Myocyte (in vitro differentiated cells): ENCODE measurements around the gene HOXC10. TPM values are rescaled to one million over a fixed set of nuclear protein-coding genes. Genes with fewer than 3 reads are reported as not detected.

ENCODE experiments used
- DNase-seq: peaks from one replicate; pipeline ENCODE4 v3.0.0-alpha.2; 2012; ENCODE audit warnings: low read depth
- total RNA-seq: library from RNA; depleted of rRNA; stranded (reverse); fragments of >200 nt; gene quantifications from 2 replicates; pipeline ENCODE4 v1.2.3, GENCODE V29; 2014

The HOXC10 gene
- total RNA-seq, 1 donor from 2014 or later = 3.7 TPM

DNA sequence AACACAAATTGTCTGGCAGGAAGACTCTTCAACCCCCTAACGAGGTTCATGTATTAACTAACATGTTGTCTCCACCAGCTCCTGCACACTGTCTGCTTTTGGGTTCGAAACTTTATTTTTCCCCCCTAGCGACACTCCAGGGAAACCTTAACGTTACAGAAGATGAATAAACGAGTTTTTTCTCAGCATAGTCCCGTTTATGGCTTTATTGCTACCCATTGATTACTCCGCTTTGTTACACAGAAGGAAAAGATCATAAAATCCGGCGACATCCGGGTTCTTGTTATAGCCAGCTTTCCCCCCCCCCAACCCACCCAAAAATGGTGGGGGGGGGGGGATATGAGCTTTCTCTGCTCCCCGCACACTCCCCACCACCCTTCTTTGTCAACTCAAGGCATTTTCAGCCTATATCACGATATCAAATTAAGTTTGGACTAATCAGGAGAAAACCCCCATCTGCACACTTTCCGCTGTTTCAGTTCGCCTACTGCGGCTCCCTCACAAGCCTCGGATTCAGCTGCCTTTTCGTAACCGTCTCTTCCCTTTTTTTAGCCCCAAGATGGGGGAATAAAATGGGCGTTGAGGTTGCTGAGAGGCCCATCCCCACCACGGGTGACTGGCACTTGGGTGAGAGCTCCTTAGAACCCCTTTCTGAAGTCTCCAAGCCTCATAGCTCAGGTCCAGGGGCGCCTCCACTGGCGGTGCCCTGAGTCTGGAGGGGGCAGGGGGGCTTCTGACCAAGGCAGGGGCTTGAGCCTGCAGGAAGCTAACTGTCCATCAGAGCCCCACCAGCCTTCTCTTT lies 41.9 kb downstream of the HOXC10 start:
- DNase-seq = no peak

DNA sequence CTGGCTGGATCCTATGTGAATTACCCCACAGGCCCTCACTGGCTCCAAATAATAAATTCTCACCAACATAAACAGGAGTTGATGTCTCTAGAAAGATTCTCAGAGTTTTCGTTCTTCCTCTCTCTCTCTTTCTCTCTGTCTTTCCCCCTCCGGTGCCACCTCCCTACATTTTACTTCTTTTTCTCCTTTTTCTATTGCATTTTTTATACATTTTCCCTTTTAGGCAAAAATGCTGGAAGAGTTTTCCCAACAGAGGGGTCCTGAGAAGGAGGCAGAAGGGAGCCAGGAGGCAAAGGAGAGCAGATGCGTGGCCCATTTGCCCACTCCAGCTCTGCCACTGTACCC lies 42.5 kb downstream of the HOXC10 start:
- no peak for DNase-seq

DNA sequence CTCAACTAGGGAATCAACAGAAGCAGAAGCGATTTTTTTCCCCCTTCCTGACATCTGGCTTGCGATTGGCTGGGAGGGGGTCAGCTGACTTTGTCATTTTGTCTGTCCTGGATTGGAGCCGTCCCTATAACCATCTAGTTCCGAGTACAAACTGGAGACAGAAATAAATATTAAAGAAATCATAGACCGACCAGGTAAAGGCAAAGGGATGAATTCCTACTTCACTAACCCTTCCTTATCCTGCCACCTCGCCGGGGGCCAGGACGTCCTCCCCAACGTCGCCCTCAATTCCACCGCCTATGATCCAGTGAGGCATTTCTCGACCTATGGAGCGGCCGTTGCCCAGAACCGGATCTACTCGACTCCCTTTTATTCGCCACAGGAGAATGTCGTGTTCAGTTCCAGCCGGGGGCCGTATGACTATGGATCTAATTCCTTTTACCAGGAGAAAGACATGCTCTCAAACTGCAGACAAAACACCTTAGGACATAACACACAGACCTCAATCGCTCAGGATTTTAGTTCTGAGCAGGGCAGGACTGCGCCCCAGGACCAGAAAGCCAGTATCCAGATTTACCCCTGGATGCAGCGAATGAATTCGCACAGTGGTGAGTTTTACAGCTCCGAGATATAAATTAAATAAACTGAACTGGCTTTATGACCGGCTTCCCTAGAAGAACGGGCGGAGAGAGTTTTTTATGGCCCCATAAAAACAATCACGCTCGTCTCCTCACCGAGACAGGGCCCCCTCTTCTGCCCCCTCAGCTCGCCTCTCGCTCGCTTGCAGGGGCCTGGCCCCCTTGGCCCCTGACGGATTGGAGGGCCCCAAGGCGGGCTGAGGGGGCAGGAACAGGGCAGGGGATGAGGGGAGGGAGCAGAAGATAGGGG lies 43.6 kb downstream of the HOXC10 start, which contains the start of gene HOXC6:
Gene HOXC6 (plus strand): TSS at position 127 of the 888 bp plus-strand sequence. CDS start 82 bp downstream, at position 209.
- DNase-seq = peak; percentile 80

GRCh38 chr12:54029529-54030441 lies 44.8 kb downstream of the HOXC10 start:
- DNase-seq = no peak

DNA sequence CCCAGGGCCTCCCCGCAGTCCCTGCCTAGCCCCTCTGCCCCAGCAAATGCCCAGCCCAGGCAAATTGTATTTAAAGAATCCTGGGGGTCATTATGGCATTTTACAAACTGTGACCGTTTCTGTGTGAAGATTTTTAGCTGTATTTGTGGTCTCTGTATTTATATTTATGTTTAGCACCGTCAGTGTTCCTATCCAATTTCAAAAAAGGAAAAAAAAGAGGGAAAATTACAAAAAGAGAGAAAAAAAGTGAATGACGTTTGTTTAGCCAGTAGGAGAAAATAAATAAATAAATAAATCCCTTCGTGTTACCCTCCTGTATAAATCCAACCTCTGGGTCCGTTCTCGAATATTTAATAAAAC lies 45.5 kb downstream of the HOXC10 start:
- no peak for DNase-seq

DNA sequence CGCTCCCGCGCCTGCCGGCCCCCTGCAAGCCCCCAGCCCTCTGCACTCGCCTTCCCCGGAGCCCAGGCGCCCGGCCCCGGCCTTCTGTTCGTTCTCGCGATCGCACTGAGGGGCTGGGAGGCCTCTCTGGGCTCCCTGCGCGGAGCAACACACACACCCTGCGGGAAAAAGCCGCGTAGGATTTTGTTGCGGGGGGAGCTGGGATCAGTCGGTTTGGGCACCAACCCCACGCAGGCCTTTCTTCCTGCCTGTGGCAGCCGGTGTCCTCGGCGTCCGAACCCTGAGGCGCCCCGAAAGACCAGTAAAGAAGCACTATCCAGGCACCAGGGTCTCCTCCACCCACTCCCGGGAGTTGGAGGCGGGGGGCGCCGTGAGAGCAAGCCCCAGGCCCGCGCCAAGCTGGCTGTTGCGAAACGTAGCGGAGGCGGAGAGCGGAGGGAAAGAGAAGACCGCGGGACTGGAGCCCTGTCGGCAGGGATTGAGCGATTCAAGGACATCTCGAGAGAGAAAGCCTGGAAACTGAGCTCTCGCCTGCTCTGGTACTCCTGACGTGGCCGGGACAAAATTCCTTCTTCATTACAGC lies 46.0 kb downstream of the HOXC10 start:
- DNase-seq = no peak

DNA sequence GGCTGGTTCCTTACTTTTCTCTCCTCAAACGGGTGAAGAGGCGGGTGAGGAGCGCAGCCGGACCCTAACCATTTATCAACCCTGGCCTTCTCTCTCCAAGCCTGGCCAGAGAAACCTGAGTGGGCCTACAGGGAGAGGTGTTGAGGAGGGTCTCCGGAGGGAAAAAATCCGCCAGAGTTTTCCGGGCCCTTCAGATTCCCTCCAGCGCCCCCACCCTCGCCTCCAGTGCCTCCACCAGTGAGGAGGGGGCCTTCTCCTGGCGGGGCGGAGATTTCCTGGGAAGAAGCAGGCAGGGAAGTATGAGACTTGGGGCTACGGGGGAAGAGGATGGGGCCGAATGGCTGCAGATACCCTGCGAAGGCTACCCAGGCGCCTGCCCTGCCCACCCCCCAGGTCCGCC lies 46.5 kb downstream of the HOXC10 start:
- DNase-seq = no peak

DNA sequence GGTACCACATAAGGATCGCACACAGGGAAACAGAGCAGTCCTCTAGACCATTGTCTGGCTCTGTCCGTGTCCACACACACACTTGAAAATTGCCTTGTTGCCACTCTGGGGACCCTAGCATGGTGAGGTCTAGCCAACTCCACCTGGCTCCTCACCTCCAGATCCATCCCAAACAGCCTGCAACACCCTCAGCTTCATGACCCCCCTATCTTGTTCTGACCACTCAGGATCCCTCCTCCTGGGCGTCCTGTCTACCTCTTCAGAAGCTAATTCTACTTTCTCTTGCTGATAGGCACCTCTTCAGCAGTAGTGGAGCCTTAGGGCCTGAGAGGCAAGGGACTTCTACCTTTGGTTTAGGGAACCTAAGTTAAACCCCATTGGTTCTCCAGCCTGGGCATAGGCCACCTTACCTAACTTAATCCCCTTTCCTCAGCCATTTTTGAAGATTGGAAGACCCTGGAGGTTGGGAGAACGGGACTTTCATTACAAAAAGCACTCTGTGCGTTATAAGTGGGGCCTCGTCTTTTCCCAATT lies 47.2 kb downstream of the HOXC10 start:
- no peak for DNase-seq

- DNase-seq = peak; percentile 89
Observed at GRCh38 chr12:54032627-54033100, 47.7 kb downstream of the HOXC10 start, which contains the start of gene HOXC5. Gene HOXC5 (plus strand): TSS chr12:54033050. CDS start chr12:54033123, 73 bp downstream.

DNA sequence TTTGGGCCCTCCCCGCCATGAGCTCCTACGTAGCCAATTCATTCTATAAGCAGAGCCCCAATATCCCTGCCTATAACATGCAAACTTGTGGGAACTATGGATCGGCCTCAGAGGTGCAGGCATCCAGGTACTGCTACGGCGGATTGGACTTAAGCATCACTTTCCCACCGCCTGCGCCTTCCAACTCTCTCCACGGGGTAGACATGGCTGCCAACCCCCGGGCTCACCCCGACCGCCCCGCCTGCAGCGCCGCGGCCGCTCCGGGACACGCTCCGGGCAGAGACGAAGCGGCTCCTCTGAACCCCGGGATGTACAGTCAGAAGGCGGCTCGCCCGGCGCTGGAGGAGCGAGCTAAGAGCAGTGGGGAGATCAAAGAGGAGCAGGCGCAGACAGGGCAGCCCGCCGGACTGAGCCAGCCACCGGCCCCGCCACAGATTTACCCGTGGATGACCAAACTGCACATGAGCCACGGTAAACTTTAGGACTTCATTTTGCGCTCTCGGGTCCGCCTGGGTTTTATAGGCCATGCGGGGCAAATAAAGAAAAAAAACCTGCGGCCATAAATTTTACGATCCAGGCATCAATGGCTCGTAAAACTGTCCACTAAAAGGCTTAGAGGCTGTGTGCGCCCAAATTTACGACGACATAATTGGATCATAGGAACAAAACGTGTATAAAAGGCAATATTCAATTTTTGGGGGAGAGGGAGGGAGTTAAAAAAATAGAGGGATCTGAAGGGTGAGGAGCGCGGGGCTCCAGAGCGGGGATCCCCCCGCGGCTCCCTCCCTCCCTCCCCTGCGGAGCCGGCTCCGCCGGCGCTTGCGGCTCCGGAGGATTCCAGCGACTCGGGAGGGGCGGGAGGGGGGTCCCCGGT lies 48.4 kb downstream of the HOXC10 start:
- DNase-seq = peak; percentile 62

- DNase-seq = peak; percentile 35
Observed at GRCh38 chr12:54033980-54034784, 49.2 kb downstream of the HOXC10 start.

- no peak for DNase-seq
Observed at GRCh38 chr12:54034785-54035310, 49.9 kb downstream of the HOXC10 start.

DNA sequence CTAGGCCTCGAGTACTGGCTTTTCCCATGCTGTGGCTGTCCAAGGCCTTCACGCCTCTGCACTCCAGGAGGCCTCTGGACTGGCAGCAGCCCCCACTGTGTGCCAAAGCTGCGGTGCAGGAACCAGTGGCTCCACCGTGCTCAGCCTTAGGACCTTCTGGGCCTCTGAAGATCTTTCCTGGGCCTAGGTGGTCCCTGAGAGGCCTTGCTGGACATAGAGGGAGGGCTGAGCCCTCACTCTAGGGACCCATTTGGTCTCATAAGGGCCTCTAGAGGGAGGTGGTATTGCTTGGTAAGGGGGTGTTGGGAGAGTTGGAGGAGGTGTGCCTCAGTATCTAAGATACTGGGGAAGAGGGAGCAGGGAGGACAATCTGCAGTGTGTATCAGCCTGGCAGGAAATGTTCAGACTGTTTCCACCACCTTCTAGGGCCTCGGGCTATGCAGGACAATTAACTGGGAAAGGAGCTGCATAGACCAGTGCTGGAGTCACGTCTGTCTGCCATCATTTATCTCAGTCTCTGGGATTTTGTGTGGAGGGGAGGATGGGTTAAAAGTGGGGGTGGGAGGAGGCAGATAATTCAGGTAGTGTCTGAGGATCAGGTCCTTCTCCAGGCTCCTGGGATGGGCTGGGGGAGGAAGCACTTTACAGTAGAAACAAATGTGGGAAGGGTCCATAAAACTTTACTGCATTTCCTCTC lies 50.8 kb downstream of the HOXC10 start:
- no peak for DNase-seq

DNA sequence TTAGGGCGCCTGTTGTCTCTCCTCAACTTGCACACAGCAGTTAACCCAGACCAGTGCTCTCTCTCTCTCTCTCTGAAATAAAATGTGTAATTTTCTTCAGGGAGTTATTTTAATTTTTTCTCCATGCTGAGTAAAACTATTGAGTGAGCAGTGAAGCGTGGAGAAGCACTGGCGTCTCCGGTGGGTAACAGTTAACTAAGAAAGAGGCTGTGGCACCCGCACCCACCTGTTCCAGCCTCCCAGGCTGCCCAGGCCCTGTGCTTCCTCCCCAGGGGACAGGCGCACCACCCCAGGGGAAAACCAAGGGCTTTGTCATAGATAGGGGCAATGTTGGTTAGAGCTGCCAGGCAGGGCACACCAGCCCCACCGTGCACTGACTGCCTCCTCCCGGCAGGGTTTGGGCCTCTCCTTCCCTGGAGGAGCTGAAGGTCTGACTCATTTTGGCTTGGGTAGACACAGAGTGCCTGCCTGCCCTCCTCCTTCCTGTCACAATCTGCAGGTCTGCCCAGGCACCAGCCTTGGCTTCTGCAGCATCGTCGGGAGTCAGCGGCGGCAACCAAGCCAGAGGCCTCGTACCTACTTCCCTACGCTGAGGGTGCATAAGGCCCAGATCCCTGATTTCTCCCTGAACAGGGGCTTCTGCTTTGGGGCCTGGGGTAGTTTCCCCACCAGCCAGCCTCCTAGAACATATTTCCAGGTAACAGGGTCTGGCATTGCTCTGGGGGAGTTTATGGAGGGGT lies 51.8 kb downstream of the HOXC10 start:
- peak; percentile 66 for DNase-seq

DNA sequence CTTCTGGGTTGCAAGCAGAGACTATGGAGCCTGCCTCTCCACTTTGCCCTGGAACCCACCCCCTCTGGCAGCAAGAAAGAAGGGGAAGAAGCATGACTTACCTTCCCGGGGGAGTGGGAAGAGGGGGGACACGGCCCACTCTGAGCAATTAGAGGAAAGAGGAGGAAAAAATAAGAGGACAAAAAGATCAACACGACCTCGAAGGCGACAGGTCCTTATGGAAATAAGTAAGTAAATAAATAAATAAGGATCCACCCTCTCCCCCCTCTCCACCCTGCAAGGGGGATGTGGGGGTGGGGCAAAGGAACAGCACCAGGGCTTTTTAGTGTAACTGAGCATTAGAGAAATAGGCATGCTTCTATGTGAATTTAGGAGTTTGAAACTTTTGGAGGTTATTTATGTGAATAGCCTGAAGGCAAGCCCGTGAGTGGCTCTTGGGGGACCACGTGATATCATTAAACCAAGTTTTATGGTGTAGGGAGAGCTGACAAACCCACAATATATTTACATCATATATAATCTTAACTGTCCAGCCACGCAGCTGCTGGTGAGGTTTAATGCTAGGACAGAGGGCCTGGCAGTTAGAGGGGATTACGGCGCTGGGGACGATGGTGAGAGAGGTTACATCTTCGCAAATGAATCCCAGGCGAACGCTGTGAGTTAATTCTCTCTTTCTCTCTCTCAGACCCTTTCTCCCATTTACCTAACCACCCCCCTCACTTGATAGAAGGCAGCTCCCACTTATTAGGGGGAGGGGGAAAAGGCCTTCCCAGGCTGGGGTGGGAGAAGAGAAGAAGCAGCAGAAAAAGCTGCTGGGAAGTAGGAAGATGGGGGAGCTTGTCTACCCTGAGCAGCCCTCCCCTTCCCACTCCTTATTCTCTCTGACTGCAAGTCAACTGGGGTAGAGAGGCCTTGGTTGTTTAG lies 52.7 kb downstream of the HOXC10 start:
- DNase-seq = no peak
